ENCODE results near the gene CEP112. TPM values are rescaled to one million over a fixed set of nuclear protein-coding genes. Genes with fewer than 3 reads are reported as not detected.

The CEP112 gene
- total and polyA plus RNA-seq, 2 of the 13 experiments (the other 11 are each of a cell fraction or from before 2014, with no cell fraction given), result 1.2 to 3.4 TPM

- Histone ChIP-seq H3K36me3 (replicated peaks in 1 of 2; ENCODE audit: control insufficient read depth in 1 of 2, insufficient read depth in 2 of 2, low read length in 2 of 2) (no peaks in the 10 kb centered on the region), H3K4me2 (ENCODE audit: low read depth, low read length) (no peak overlapping the region), H3K27me3 (ENCODE audit: control insufficient read depth in 1 of 2, insufficient read depth in 2 of 2, low read length in 2 of 2) (no peaks in the 10 kb centered on the region), H3K9ac (ENCODE audit: insufficient read depth, low read depth, low read length) (no peak overlapping the region), H3K4me1 (ENCODE audit: insufficient read depth, low read length) (no peaks in the 10 kb centered on the region), H3K79me2 (ENCODE audit: insufficient read depth, low read length) (no peaks in the 10 kb centered on the region), H3K27ac (ENCODE audit: extremely low read length, insufficient read depth, low read length) (no peak overlapping the region), H3K9me3 (ENCODE audit: low read length) (peaks cover 9% of the 10 kb centered on the region; the same call in 1 of the 2 replicates), H2AFZ (ENCODE audit: low read length) (no peak overlapping the region), H4K20me1 (ENCODE audit: insufficient read depth, low read length) (no peaks in the 10 kb centered on the region), H3K4me3 (replicated peaks in 1 of 3; ENCODE audit: insufficient read depth in 1 of 3, low read depth in 2 of 3, low read length in 3 of 3) (no peak overlapping the region)
- intact Hi-C loops (cut with micrococcal nuclease; ENCODE audit: unreplicated experiment), result no loop called here
- in situ Hi-C loops (cut with HindIII; ENCODE audit: extremely low pct_ligation_motif_present, low pct_unique_long_range_greater_than_20kb), result loop anchor here (5.0 kb wide), 3 partner anchors 428 to 753 kb away; no protein-coding TSS in a partner anchor
- no TSS peak for BruUV-seq (replicated peaks)
- DNase-seq (ENCODE audit: low spot score) (no peak), FAIRE-seq (no peak), ATAC-seq (no peak)
- TF ChIP-seq, protein P1, sequence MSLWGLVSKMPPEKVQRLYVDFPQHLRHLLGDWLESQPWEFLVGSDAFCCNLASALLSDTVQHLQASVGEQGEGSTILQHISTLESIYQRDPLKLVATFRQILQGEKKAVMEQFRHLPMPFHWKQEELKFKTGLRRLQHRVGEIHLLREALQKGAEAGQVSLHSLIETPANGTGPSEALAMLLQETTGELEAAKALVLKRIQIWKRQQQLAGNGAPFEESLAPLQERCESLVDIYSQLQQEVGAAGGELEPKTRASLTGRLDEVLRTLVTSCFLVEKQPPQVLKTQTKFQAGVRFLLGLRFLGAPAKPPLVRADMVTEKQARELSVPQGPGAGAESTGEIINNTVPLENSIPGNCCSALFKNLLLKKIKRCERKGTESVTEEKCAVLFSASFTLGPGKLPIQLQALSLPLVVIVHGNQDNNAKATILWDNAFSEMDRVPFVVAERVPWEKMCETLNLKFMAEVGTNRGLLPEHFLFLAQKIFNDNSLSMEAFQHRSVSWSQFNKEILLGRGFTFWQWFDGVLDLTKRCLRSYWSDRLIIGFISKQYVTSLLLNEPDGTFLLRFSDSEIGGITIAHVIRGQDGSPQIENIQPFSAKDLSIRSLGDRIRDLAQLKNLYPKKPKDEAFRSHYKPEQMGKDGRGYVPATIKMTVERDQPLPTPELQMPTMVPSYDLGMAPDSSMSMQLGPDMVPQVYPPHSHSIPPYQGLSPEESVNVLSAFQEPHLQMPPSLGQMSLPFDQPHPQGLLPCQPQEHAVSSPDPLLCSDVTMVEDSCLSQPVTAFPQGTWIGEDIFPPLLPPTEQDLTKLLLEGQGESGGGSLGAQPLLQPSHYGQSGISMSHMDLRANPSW (CRISPR knock-in tag; IDR thresholded peaks at IDR 0.05; ENCODE audit: borderline replicate concordance), result no peak
- TF ChIP-seq NFKB2 (CRISPR knock-in tag; IDR thresholded peaks at IDR 0.05; ENCODE audit: borderline replicate concordance) (no peak), SRSF1 (optimal IDR thresholded peaks at IDR 0.05; ENCODE audit: low read depth, low read length) (no peak), FOXK1 (CRISPR knock-in tag; IDR thresholded peaks at IDR 0.05; ENCODE audit: borderline replicate concordance, low read depth) (no peak), ATAD3A (CRISPR knock-in tag; IDR thresholded peaks at IDR 0.05) (no peak), MATR3 (CRISPR knock-in tag; IDR thresholded peaks at IDR 0.05) (no peak), PBX2 (CRISPR knock-in tag; IDR thresholded peaks at IDR 0.05) (no peak), SPEN (CRISPR knock-in tag; IDR thresholded peaks at IDR 0.05; ENCODE audit: low read depth) (no peak), ZNF704 (CRISPR knock-in tag; IDR thresholded peaks at IDR 0.05; ENCODE audit: borderline replicate concordance) (no peak), ASH2L (IDR thresholded peaks at IDR 0.05; ENCODE audit: insufficient read length, low read depth, low read length) (no peak), ARNTL (CRISPR knock-in tag; IDR thresholded peaks at IDR 0.05) (no peak), RELA (CRISPR knock-in tag; IDR thresholded peaks at IDR 0.05) (no peak)
- TF ChIP-seq, protein P2, sequence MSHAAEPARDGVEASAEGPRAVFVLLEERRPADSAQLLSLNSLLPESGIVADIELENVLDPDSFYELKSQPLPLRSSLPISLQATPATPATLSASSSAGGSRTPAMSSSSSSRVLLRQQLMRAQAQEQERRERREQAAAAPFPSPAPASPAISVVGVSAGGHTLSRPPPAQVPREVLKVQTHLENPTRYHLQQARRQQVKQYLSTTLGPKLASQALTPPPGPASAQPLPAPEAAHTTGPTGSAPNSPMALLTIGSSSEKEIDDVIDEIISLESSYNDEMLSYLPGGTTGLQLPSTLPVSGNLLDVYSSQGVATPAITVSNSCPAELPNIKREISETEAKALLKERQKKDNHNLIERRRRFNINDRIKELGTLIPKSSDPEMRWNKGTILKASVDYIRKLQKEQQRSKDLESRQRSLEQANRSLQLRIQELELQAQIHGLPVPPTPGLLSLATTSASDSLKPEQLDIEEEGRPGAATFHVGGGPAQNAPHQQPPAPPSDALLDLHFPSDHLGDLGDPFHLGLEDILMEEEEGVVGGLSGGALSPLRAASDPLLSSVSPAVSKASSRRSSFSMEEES (CRISPR knock-in tag; IDR thresholded peaks at IDR 0.05), result no peak
- WGBS (ENCODE audit: low lambda C conversion rate), result 10% methylated on average over 3 of the region's 3 CpGs
- ChIA-PET POLR2A (no interaction called here), CTCF (ENCODE audit: low intra/inter-chr PET ratio, low total read pairs) (no interaction called here)
Measured at GRCh38 chr17:65985571-65985970, 206.4 kb downstream of the CEP112 start.

Data from HepG2 (cell line).